HG03135 (cell line): ENCODE results near the gene NGDN.

Experiments
- ATAC-seq: cut with Tn5 transposase; IDR thresholded peaks from one replicate; pipeline ENCODE4 v1.9.1; 2021; ENCODE audit warnings: mild to moderate bottlenecking, moderate library complexity; ENCODE audit not compliant: unreplicated experiment

The NGDN gene

DNA sequence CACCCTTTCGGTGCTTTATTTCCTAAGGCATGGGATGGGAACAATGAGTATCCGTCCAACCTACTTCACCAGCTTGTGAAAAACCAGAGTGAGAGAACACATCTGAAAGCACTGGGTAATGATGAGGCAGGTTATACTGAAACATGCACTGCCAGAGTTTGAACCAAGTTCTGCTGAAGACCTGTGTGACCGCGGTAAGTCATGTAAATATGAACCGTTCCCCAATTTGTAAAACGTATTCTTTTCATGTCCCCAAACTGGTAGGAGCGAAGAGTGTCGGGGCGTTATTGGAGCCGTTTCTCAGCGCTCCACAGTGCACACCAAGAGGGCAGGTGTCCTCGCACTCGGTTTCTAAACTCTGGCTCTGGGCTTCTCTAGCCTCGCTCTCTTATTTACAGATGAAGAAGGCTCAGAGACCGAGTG, 788 bp upstream of the NGDN start:
- ATAC-seq, result no peak

DNA sequence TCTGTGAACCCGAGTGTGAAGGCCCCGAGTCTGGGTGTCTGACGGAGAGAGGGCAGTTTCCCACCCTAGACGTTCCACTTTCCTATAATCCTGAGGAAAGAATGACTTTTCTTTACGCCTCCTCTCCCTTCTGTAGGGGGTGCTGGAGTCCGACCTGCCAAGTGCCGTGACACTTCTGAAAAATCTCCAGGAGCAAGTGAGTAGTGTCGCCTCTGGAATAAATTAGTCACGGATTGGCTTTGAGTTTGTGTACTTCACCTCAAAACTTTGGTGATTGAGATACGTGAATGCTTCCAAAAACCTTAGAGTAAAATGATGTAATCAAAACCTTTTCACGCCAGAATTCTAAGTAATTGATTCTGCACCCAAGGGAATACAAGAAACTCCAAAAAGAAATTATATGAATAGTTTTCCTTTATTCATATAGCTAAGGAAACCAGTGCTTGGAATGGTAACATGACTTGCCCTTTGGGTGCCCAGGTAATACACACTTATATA, 452 bp downstream of the NGDN start:
- ATAC-seq, result peak; percentile 10

DNA sequence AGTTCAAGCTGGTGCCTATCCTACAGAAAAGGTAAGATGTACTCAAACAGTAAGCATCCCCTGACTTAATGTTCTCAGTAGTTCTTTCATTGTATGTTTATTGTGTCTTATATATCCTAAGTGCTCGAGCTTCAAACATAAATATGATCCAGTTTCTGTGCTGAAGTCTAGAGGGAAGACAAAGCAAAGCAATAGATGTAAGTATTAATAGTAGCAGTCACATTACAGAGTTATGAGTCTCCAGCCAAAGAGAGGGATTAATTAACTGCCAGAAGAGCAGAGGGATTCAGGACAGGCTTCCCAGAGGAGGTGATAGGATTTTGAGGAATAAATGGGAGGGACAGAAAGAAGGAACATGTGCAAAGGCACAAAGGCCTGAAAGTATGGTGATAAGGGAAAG, 1.4 kb downstream of the NGDN start:
- no peak for ATAC-seq

DNA sequence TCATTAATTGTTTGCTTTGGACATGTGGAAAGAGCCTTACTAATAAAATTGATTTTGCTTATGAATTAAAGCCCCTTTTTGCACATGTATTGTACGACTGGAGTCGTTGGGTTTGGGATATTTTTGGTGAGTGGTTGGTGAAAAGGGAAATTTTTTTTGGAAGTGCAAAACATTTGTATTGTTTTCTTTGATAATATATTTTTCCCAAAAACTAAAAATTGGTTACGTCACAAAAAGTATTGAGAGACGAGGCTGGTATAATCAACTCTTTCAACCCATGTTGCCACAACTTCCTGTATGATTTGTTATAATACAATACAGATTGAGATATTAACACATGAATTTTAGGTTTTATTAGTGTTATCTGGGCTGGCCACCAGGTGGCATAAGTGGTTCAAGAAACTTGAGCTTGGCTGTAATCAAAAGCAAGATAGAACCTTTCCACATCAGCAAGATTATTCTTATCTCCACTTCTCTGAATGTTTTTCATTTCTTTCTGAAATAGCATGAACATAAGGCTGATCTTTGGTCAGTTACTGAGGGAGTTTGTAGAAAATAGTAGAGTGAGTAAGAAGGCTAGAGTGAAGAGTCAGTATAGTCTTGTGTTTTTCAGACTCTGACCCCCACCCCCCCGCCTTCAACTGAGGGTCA, 8.7 kb downstream of the NGDN start:
- ATAC-seq, result no peak

DNA sequence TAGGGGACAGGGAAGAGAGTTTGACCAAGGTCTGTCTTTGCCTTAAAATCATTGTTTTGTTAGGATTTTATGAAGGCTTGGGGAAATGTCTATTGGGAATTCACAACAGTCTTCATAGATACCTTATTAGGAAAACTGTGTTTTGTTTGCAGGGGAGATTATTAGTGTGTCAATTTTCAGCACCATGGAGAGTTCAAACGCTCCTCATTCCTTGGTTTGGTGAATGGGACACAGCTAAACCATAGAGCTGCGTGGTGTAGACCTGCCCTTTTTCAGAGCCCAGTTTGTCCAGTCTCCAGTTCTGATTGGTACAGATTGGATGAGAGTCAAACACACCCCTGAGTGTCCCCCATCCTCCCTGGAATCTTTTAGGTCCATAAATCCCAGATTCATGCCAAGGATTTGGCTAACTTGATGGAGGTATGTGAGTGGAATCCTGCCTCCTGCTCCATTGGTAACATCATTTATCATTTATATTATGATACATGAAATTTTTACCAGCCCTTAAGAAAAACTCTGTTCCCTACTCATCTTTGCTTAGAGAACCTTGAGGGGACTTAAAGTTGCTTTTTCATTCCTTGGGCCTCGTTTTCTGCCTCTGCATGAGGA, 12.0 kb downstream of the NGDN start:
- no peak for ATAC-seq

DNA sequence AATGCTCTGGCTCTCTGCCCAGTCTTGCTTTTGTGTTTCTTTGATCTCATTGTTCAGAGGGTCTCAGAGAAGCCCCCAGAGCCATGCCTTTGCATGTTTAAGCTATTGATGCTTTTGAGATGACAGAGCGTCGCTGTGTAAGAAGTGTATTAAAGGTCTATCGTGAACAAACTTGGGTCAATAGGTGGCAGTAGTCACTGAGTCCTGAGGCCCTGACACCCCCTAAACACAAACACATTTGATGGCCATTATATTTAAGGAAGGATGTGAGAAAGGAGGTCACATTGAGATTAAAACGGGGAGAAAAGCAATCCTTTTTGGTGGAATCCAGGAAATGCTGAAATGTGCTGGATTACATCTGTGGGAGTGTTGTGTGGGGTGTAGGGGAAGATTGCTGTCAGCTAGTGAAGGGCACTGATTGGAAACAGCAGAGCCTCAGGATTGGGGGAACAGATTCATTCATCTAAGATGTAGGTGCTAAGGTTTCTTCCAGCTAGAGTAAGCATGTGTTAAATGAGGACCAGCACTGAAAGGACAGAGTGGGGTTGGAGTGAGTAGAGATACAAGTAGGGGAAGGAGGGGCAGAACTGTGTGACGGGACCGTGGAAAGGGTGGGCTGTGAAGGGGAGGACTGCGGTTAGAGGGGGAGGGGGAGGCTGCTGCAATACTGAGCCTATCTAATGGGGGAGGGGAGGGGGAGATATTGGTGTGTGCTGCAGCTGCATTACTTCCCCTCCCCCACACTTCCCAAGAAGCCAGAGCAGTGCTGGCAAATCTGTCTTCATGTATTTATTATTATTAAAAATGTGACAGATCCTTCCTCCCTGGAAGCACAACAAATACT, 12.7 kb downstream of the NGDN start:
- ATAC-seq, result no peak

DNA sequence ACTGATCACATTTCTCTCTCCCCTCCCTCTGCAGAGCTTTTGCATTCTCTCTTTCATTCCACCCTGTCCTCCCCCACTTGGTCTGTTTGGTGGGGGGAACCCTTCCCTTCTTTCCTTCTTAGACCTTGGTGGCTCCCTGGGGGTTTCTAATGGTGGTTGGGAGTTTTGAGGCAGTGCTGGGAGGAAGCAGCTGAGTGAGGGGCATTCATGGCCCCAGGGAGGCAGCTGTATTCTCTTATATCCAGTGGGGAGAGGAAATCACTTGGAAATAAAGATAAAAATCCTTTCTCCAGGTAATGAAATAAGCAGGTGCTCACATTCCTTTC, 13.3 kb downstream of the NGDN start:
- ATAC-seq, result no peak

DNA sequence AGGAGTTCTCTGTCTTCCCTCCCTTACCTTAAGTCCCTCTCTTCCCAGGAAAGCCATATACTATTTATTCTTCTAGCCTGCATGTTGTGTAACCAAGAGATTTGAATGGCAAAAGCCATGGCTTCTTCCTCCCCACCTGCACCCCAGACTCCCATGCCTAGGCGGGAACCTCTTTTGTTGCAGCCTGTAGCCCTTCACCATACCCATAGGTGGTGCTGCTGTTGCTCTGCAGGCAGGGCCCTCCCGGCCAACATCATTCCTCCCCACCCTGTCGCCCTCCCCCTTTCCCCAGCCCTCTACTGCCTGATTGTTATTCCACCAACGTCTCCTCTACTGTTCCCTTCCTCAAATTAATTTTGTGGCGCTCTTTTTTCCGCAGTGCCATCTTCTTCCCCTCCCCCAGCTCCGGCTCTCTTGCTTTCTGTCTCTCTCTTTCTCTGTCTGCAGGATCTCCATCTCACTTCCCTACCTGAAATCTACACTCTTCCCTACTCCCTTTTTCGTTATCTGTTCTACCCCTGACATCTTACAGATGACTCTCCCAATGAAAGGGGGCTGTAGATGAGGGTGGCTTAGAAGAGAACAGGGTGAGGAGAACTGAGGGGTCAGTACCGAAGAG, 13.8 kb downstream of the NGDN start:
- no peak for ATAC-seq

DNA sequence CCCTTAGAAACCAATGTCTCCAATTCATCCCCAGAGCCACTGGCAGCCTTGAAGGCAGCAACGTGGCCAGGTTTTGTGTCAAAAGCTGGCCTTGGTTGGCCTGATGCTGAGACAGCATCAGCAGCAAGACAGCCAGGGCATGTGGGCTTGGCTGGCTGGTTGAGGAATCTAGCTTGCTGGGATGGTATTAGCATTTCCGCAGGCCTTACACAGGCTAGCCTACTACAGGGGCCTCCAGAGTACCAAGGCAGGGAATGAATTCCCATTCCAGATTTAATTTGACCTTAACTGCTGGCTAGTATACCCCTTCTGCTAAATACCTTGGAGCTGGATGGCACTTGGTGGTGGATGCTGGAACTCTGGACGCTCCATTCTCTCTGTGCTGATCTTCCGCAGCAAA, 15.8 kb downstream of the NGDN start:
- no peak for ATAC-seq

DNA sequence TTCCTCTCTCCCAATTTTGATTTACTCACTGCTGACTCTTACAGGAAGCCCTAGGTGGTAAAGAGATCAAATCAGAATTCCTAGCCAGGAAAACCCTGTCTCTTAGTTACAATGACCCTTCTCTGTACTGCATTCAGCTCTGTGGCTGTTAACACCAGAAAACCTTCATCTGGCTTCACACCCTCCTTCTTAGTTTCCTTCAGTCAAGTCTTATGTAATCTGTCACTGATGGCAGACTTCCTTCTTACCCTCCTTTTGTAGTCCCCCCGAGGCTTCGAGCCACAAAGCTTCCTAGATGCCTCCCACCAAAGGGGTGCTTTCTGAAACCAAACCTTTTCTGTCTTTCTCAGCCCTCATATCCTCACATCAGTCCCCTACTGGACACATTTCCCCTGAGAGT, 16.5 kb downstream of the NGDN start:
- ATAC-seq, result no peak

DNA sequence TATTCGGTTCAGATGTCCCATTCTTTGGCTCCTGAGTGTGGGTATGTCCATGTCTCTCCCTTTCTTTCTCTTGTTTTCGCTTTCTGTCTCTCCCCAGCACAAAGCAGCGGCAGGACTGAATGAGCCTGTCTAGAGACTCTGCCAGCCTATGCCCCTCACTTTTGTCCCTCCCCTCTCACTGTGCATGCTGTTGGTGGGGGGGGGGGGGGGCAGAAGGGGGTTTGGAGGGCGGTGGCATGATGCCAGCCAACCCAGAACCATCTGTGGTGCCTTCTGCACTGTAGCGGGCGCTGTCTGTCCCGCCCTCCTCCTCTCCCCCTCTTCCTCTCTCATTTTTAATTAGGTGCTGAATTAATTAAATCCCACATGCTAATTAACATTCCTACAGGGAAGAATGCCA, 17.7 kb downstream of the NGDN start:
- no peak for ATAC-seq

DNA sequence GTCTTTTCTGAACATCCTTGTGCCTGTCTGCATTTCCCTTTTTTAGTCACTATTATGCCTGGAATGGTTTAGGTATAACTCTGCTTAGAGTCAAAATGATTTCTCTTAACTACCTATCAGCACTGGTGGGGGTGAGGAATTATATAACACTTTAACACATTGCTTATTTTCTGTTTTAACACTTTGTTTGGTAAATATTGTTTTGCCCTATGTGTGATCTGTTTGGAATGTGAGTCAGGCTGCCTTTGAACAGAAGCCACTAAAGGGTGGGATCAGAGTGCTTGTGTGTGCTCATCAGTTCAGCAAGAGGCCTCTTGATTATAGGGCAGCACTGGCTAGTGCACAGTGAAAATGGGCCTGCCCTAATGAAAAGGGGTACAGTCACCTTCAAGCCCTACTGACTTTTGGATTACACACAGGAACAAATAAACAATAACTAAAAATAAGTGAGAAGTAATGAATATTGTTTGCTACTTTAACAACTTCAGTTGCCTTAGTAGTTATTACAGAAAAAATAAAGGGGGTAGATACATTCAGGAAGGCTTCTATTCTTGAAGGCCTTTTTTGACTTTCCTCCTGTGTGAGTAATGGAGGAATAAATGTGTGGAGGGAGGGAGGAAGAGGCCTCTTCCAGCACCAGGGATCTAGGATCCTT, 23.2 kb downstream of the NGDN start:
- no peak for ATAC-seq

DNA sequence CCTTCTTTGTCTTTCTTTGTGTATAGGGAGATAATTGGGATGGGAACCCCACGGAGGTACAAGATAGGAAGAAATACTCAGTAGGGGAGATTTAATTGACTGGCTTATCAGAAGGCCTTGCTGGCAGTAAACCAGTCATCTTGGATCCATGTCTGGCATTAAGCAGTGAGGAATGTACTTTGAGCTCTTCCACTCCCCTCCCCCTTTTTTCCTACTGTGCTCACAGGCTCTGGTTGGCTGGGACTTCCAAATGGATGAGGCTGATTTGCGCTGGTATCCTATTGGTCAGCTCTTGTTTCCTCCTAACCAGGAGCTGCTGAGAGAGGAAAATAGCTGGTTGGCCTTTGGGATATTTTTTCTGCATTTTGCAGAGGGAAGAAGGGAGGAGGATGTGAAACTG, 24.7 kb downstream of the NGDN start:
- no peak for ATAC-seq

DNA sequence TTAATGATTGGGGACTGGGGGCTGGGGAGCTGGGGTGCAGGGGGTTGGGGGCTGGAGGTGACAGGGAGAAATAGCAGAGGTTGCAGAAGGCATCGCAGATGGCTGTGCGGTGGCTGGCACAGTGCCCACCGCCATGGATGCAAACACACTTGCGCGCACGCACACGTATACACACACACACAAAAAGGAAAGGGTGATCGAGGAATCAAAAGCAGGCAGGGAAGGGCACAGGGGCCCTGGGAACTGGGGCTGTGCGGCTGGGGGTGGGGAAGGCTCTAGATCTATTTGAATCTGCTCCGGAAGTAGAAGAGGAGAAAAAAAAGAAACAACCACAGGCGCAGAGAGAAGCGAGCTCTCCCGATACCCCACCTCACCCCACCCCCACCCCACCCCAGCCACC, 42.7 kb downstream of the NGDN start:
- ATAC-seq, result no peak

DNA sequence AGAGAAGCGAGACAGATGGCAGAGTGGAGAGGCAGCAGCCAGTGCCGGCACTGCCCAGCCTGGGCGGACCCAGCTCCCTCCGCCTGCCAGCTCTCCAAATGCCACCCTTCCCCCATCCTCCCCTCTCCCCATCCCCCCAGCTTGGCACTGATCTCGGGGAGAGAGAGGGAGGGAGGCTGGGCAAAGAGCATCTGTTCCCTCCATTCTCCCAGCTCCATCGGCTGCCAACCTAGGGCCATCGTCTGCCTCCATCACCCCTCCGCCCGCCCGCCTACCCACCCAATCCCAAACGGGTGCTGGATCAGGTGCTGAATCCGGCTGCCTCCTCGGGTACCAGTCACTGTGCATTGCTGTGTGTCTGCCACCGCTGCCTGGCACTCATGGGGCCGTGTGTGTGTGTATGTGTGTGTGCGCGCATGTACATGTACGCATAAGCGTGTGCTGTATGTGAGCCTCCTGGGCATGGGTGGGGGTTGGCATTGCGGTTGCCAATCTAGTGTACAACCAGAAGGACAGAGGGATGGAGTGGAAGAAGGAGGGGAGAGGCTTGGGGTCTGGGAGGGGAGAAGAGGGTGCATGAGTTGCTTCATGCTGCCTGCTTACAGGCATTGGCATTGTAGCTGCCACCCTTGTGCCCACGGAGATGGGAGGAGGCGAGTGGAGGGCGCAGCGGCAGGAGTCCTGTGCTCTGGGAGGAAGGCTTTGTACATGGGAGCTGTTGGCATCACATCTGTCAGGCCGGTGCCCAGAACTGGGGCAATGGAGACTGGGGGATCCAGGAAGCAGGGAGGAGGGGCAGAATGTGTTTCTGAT, 43.7 kb downstream of the NGDN start:
- no peak for ATAC-seq

DNA sequence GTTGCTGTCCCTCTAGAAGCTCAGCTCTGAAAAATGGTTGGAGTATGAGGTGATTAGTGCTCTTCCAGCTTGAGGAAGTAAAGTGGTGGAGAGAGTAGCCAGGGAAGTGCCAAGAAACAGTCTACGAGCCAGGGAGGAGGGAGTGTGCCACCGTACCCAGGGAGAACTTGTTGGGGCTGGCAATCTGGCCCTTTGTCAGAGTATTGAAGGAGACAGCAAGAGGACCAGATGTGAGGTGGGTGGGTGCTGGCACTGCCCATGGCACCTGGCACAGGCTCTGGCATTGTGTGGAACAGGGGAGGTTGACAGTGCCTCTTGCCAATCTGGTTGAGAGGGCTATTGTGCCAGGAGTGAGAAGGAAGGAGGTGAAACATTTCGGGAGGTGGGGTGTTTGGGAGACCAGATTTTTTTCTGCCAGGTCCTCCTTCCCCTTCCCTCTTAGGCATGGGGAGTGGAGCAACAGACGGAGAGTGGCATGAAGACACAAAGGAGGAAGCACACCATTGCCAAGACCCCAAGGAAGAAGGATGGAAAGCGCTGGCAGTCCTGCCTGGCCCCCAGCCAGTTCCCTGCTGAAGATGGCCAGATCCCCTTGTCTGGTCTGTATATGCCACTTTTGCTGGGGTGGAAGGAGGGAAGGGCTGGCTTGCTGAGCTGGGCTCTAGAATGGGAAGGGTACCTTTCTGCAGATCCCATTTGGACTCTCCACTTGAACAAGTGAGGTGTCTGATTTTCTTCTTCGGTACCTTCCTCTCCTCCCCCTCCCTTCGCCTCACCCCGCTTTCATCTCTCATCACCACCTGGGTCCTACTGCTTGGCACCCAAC, 44.5 kb downstream of the NGDN start:
- no peak for ATAC-seq

DNA sequence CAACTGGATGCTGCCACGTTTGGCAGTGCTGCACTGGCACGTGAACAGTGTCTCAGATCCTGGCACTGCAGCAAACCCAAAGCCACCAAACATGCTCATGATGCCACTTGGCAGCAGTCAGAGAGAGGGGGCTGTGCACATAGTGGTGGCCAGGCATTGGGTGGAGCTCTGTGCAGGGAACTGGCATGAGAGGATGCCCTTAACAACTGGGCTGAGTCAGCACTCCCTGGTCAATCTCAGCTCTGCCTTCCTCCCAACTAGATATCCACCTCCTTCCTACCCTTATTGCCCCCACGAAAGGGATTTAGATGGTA, 45.1 kb downstream of the NGDN start:
- no peak for ATAC-seq

DNA sequence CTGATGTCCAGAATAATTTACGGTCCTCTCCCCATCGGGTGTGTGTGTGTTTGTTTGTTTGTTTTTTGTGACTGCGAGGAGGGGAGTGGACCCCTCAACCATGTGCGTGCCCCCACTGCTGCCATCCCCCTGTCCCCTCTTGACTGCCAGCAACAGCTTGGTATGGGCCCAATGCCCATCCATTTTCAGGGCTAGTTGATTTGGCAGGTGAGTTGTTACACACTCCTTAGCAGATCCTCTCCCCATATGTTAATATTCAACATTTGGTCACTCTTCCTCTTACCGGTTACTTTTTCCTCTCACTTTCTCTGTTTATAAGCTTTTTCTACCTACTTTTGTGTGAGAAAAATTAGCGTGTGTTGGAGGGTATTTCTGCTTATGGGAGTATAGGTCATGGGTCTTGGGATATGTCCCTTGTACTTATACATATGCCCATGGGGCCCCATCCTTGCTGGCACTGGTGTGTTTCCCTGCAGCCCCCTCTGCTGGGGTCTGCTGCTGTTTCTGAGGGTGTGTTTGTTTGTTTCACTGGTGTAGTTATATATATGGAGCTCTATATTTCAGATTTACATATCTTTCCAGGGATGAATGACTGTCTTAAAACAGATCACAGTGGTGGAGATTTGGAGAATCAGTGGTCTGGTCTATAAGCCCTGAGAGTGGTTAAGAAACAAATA, 48.3 kb downstream of the NGDN start:
- ATAC-seq, result no peak

DNA sequence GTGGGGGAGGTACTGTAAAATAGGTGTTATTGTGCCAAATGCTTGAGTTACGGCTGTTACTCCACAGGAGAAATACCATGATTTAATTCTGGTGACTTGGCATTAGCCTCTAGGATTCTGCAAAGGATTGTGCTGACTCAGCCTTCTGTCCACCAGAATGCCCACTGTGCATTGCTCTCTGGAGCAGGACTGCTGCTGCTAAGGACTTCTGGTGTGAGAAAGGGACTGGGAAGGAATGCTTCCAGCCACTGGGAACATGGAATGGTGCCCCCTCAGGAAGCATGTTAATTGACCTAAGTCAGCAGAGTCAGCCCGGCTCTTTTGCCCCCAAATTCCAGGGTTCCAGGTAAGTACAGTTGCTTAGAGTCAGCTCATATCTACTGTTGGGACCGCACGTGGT, 49.2 kb downstream of the NGDN start:
- ATAC-seq, result no peak
